Fibroblast of lung (primary cell): ENCODE results near the gene TREML4. TPM values are rescaled to one million over a fixed set of nuclear protein-coding genes. Genes with fewer than 3 reads are reported as not detected.

Source experiments
- DNase-seq, 2 donors: peaks; one replicate each; pipeline versions ENCODE4 v3.0.0 to v3.0.0-alpha.2; 2010; ENCODE audit warnings: low read depth in 2 of 2
- H2AFZ ChIP-seq: 2 replicates; pipeline ENCODE4 v1.5.1; 2012; ENCODE audit warnings: low read length, control low read depth, inconsistent platforms
- H3K27ac ChIP-seq: 2 replicates; pipeline ENCODE4 v1.5.1; 2011; ENCODE audit warnings: low read length, control low read depth; ENCODE audit not compliant: insufficient read depth
- H3K27me3 ChIP-seq: 2 replicates; pipeline ENCODE4 v1.5.1; 2011; ENCODE audit warnings: mild to moderate bottlenecking, low read length; ENCODE audit not compliant: control insufficient read depth, insufficient read depth
- H3K36me3 ChIP-seq: 2 replicates; pipeline ENCODE4 v1.5.1; 2011; ENCODE audit warnings: low read length; ENCODE audit not compliant: control insufficient read depth, insufficient read depth
- H3K4me1 ChIP-seq: 2 replicates; pipeline ENCODE4 v1.5.1; 2011; ENCODE audit warnings: low read length; ENCODE audit not compliant: control insufficient read depth, insufficient read depth; ENCODE audit errors: extremely low read depth
- H3K4me2 ChIP-seq: 2 replicates; pipeline ENCODE4 v1.5.1; 2011; ENCODE audit warnings: low read length, control low read depth; ENCODE audit not compliant: insufficient read depth; ENCODE audit errors: extremely low read depth
- H3K4me3 ChIP-seq, 4 experiments: fragments of 200-600 bp in 1 of 4; sonication (generic) in 1 of 4; replicated peaks in 1 of 4; 2 replicates each; pipeline ENCODE4 v1.5.1; 2011 to 2016; ENCODE audit warnings: low read length in 4 of 4, low read depth in 3 of 4, mild to moderate bottlenecking in 3 of 4, control low read depth in 2 of 4, inconsistent platforms in 1 of 4, mixed read lengths in 1 of 4; ENCODE audit not compliant: insufficient read depth in 1 of 4; ENCODE audit errors: control extremely low read depth in 1 of 4
- H3K79me2 ChIP-seq: 2 replicates; pipeline ENCODE4 v1.5.1; 2012; ENCODE audit warnings: mild to moderate bottlenecking, low read length, inconsistent platforms; ENCODE audit not compliant: control insufficient read depth, insufficient read depth
- H3K9ac ChIP-seq: 2 replicates; pipeline ENCODE4 v1.5.1; 2011; ENCODE audit warnings: mild to moderate bottlenecking, low read length, control low read depth; ENCODE audit not compliant: insufficient read depth
- H3K9me3 ChIP-seq: 2 replicates; pipeline ENCODE4 v1.5.1; 2012; ENCODE audit warnings: low read depth, low read length; ENCODE audit not compliant: control insufficient read depth, insufficient read depth
- H4K20me1 ChIP-seq: 2 replicates; pipeline ENCODE4 v1.5.1; 2011; ENCODE audit warnings: low read length; ENCODE audit not compliant: control insufficient read depth, insufficient read depth; ENCODE audit errors: extremely low read depth
- CTCF ChIP-seq, 2 donors: IDR thresholded peaks in 1 of 2; conservative IDR thresholded peaks in 1 of 2; 1 replicate in 1 of 2; 2 replicates in 1 of 2; pipeline ENCODE4 v1.5.1; 2011 to 2012; ENCODE audit warnings: low read length in 2 of 2, control low read depth in 1 of 2, inconsistent platforms in 1 of 2, low read depth in 1 of 2, mild to moderate bottlenecking in 1 of 2
- EZH2 ChIP-seq: IDR thresholded peaks from 2 replicates; pipeline ENCODE4 v1.5.1; 2012; ENCODE audit warnings: low read length, control low read depth, mild to moderate bottlenecking; ENCODE audit errors: missing control alignments
- polyA plus RNA-seq, 2 donors: library from polyadenylated mRNA; depleted of rRNA in 1 of 2; stranded (reverse) in 1 of 2; unstranded in 1 of 2; fragments of >200 nt; gene quantifications; 2 replicates each; pipeline ENCODE4 v1.2.1, GENCODE V29; 2011 to 2012; ENCODE audit warnings: missing spikeins in 1 of 2
- total RNA-seq: library from RNA; depleted of rRNA; stranded (reverse); fragments of >200 nt; gene quantifications from 2 replicates; pipeline ENCODE4 v1.2.1, GENCODE V29; 2014

The TREML4 gene
- total and polyA plus RNA-seq, 2 donors (not counting 1 experiment from before 2014, with no cell fraction given), result not detected

- Histone ChIP-seq H3K79me2 (no peaks in the 10 kb centered on the region), H3K4me1 (no peaks in the 10 kb centered on the region), H3K4me3 (no peak overlapping the region), H3K4me2 (no peak overlapping the region), H3K9ac (no peak overlapping the region), H3K9me3 (no peaks in the 10 kb centered on the region), H3K36me3 (no peaks in the 10 kb centered on the region), H2AFZ (no peak overlapping the region), H3K27me3 (no peaks in the 10 kb centered on the region), H4K20me1 (no peaks in the 10 kb centered on the region), H3K27ac (no peak overlapping the region)
- no peak for DNase-seq
- TF ChIP-seq EZH2, result no peak
- no peak for TF ChIP-seq CTCF (conservative IDR thresholded peaks at IDR 0.05 in 1 of 2, IDR thresholded peaks at IDR 0.05 in 1 of 2; ENCODE audit: low read depth in 1 of 2, low read length in 2 of 2)
These were observed 3.3 kb upstream of the TREML4 start for GRCh38 chr6:41224800-41225199.

GRCh38 chr6:41226752-41227151 lies 1.4 kb upstream of the TREML4 start:
- DNase-seq, result no peak
- H4K20me1 ChIP-seq, result no peaks in the 10 kb centered on the region
- H3K9ac ChIP-seq, result no peak overlapping the region
- H3K9me3 ChIP-seq, result no peaks in the 10 kb centered on the region
- no peaks in the 10 kb centered on the region for H3K36me3 ChIP-seq
- H3K27ac ChIP-seq, result no peak overlapping the region
- H3K79me2 ChIP-seq, result no peaks in the 10 kb centered on the region
- no peak overlapping the region for H3K4me2 ChIP-seq
- no peaks in the 10 kb centered on the region for H3K4me1 ChIP-seq
- no peaks in the 10 kb centered on the region for H3K27me3 ChIP-seq
- no peak overlapping the region for H2AFZ ChIP-seq
- no peak for TF ChIP-seq EZH2
- TF ChIP-seq CTCF (conservative IDR thresholded peaks at IDR 0.05 in 1 of 2, IDR thresholded peaks at IDR 0.05 in 1 of 2; ENCODE audit: low read depth in 1 of 2, low read length in 2 of 2), result no peak
- no peak overlapping the region for H3K4me3 ChIP-seq

- no peak overlapping the region for H3K9ac ChIP-seq
- TF ChIP-seq EZH2 (no peak), CTCF (conservative IDR thresholded peaks at IDR 0.05 in 1 of 2, IDR thresholded peaks at IDR 0.05 in 1 of 2; ENCODE audit: low read depth in 1 of 2, low read length in 2 of 2) (no peak)
- H3K4me1 ChIP-seq, result no peaks in the 10 kb centered on the region
- no peak for DNase-seq
- no peaks in the 10 kb centered on the region for H3K27me3 ChIP-seq
- no peak overlapping the region for H3K27ac ChIP-seq
- no peaks in the 10 kb centered on the region for H4K20me1 ChIP-seq
- no peaks in the 10 kb centered on the region for H3K9me3 ChIP-seq
- no peaks in the 10 kb centered on the region for H3K79me2 ChIP-seq
- no peak overlapping the region for H3K4me2 ChIP-seq
- no peak overlapping the region for H3K4me3 ChIP-seq
- H2AFZ ChIP-seq, result no peak overlapping the region
- H3K36me3 ChIP-seq, result no peaks in the 10 kb centered on the region
These were observed 467 bp downstream of the TREML4 start for GRCh38 chr6:41228616-41229015.
